Fibroblast of skin of left quadriceps (primary cell): ENCODE results near the gene NLRP14.

ENCODE experiments used
- DNase-seq, 2 experiments: peaks; one replicate each; pipeline ENCODE4 v3.0.0-alpha.2; 2013; ENCODE audit warnings: low read depth in 2 of 2

The NLRP14 gene

GRCh38 chr11:7057641-7058040, 37.4 kb downstream of the NLRP14 start:
- DNase-seq = no peak

- no peak for DNase-seq
These were observed 40.6 kb downstream of the NLRP14 start for GRCh38 chr11:7060868-7061267.

GRCh38 chr11:7062534-7062933, 42.3 kb downstream of the NLRP14 start:
- no peak for DNase-seq

GRCh38 chr11:7072401-7073028, 52.2 kb downstream of the NLRP14 start:
- no peak for DNase-seq

GRCh38 chr11:7077101-7077500, 56.8 kb downstream of the NLRP14 start:
- DNase-seq = no peak

GRCh38 chr11:7079545-7080135, 59.4 kb downstream of the NLRP14 start:
- DNase-seq = no peak

GRCh38 chr11:7080900-7081299, 60.6 kb downstream of the NLRP14 start:
- DNase-seq = no peak

GRCh38 chr11:7081441-7081840, 61.2 kb downstream of the NLRP14 start:
- DNase-seq = no peak

GRCh38 chr11:7088921-7089320, 68.6 kb downstream of the NLRP14 start, which contains the start of gene RBMXL2:
RBMXL2 (plus strand) TSS chr11:7088998; CDS start chr11:7089121, 123 bp downstream.
- DNase-seq = no peak

GRCh38 chr11:7089328-7090251, 69.3 kb downstream of the NLRP14 start:
- no peak for DNase-seq

- peak; percentile 12 to 14 for DNase-seq
These were observed 78.1 kb downstream of the NLRP14 start for GRCh38 chr11:7098235-7098832.

- DNase-seq = peak; percentile 6 to 13
These were observed 95.5 kb downstream of the NLRP14 start for GRCh38 chr11:7115780-7116179.

- no peak for DNase-seq
These were observed 96.1 kb downstream of the NLRP14 start for GRCh38 chr11:7116370-7116769.
